Right ventricle myocardium inferior (tissue), 1 donor: ENCODE results near the gene ANGPTL2. TPM values are rescaled to one million over a fixed set of nuclear protein-coding genes. Genes with fewer than 3 reads are reported as not detected.
A peak's percentile ranks its signal among the peaks of the same experiment; 100 is the strongest.

Experiments used
- ATAC-seq: fragments of 200-7000 bp; cut with Tn5 transposase; one replicate; pipeline ENCODE4 v1.9.1; 2020; ENCODE audit warnings: mild to moderate bottlenecking, moderate library complexity
- DNase-seq: peaks from one replicate; pipeline ENCODE4 v3.0.0; 2021; ENCODE audit errors: missing footprints
- intact Hi-C: fragments of 100-400 bp; cut with DNase I; formaldehyde crosslinking; loops from one replicate; pipeline ENCODE4 v1.11.0; 2022
- total RNA-seq: library from RNA; stranded (reverse); fragmentation: NEBNext Ultra II Directional; extraction: Animal tissue kit (Norgen Biotek cat#: 25700); gene quantifications from one replicate; pipeline ENCODE4 v1.2.1, GENCODE V29; 2021
- donor health status: DM: no; HTN: yes; CAD: no; lungs with severe emphysema.

The ANGPTL2 gene
- total RNA-seq, 1 donor from 2014 or later, result 37.1 TPM

- intact Hi-C loops, result no loop called here
- ATAC-seq (no peak), DNase-seq (no peak)
These were observed 4.5 kb upstream of the ANGPTL2 start for GRCh38 chr9:127126971-127127370.

GRCh38 chr9:127124792-127125191, 2.4 kb upstream of the ANGPTL2 start:
- DNase-seq, result no peak
- intact Hi-C loops, result loop anchor here (5.0 kb wide), 3 partner anchors 63 to 157 kb away; no protein-coding TSS in a partner anchor
- no peak for ATAC-seq

GRCh38 chr9:127124111-127124531, 1.7 kb upstream of the ANGPTL2 start:
- intact Hi-C loops, result loop anchor here (5.0 kb wide), 3 partner anchors 63 to 157 kb away; no protein-coding TSS in a partner anchor
- no peak for DNase-seq

GRCh38 chr9:127123064-127123890, 842 bp upstream of the ANGPTL2 start:
- intact Hi-C loops, result loop anchor here (5.0 kb wide), 3 partner anchors 64 to 156 kb away; no protein-coding TSS in a partner anchor
- ATAC-seq (no peak), DNase-seq (no peak)

More at GRCh38 chr9:127124111-127124531, 1.7 kb upstream of the ANGPTL2 start:
- no peak for ATAC-seq

- intact Hi-C loops, result loop anchor here (5.0 kb wide), 3 partner anchors 64 to 154 kb away; no protein-coding TSS in a partner anchor
- DNase-seq, result no peak
- ATAC-seq, result peak; percentile 5
These were observed 733 bp downstream of the ANGPTL2 start for GRCh38 chr9:127121628-127122175.

- DNase-seq (no peak), ATAC-seq (no peak)
- intact Hi-C loops, result loop anchor here (5.0 kb wide), 1 partner anchor 132 kb away; no protein-coding TSS in a partner anchor
These were observed 3.1 kb downstream of the ANGPTL2 start for GRCh38 chr9:127119320-127119709.

- intact Hi-C loops, result loop anchor here (5.0 kb wide), 1 partner anchor 131 kb away; no protein-coding TSS in a partner anchor
- no peak for ATAC-seq
- DNase-seq, result no peak
These were observed 3.7 kb downstream of the ANGPTL2 start for GRCh38 chr9:127118597-127119319.

- ATAC-seq (no peak), DNase-seq (no peak)
- intact Hi-C loops, result loop anchor here (5.0 kb wide), 1 partner anchor 130 kb away; no protein-coding TSS in a partner anchor
These were observed 4.6 kb downstream of the ANGPTL2 start for GRCh38 chr9:127117801-127118200.

- intact Hi-C loops, result loop anchor here (5.0 kb wide), 1 partner anchor 130 kb away; no protein-coding TSS in a partner anchor
- ATAC-seq (no peak), DNase-seq (no peak)
These were observed 5.5 kb downstream of the ANGPTL2 start for GRCh38 chr9:127116957-127117356.

- ATAC-seq, result no peak
- DNase-seq, result no peak
- intact Hi-C loops, result loop anchor here (5.0 kb wide), 1 partner anchor 129 kb away; no protein-coding TSS in a partner anchor
These were observed 6.2 kb downstream of the ANGPTL2 start for GRCh38 chr9:127116088-127116726.

- DNase-seq (no peak), ATAC-seq (no peak)
- intact Hi-C loops, result loop anchor here (5.0 kb wide), 1 partner anchor 127 kb away; no protein-coding TSS in a partner anchor
These were observed 7.8 kb downstream of the ANGPTL2 start for GRCh38 chr9:127114606-127115005.

GRCh38 chr9:127113191-127113972, 9.1 kb downstream of the ANGPTL2 start:
- no peak for ATAC-seq
- intact Hi-C loops, result no loop called here
- DNase-seq, result no peak

- intact Hi-C loops, result no loop called here
- no peak for ATAC-seq
- no peak for DNase-seq
These were observed 9.7 kb downstream of the ANGPTL2 start for GRCh38 chr9:127112735-127113161.

- DNase-seq (peak; percentile 70), ATAC-seq (peak; percentile 46)
- intact Hi-C loops, result no loop called here
These were observed 10.4 kb downstream of the ANGPTL2 start for GRCh38 chr9:127112056-127112455.

GRCh38 chr9:127109212-127109711, 13.2 kb downstream of the ANGPTL2 start:
- no peak for DNase-seq
- ATAC-seq, result peak; percentile 33
- intact Hi-C loops, result no loop called here

- no peak for DNase-seq
- intact Hi-C loops, result no loop called here
- no peak for ATAC-seq
These were observed 14.2 kb downstream of the ANGPTL2 start for GRCh38 chr9:127107929-127108876.
